Activated T-cell treated with anti-CD3 and anti-CD28 coated beads, Interleukin-2, amount 50 U/mL, for 72 hours (primary cell): ENCODE results near the gene UGGT2. TPM values are rescaled to one million over a fixed set of nuclear protein-coding genes. Genes with fewer than 3 reads are reported as not detected.
A peak's percentile ranks its signal among the peaks of the same experiment; 100 is the strongest.

Experiments used
- ATAC-seq, 2 donors: fragments of 150-1000 bp; cut with Tn5 transposase; replicated peaks in 1 of 2; 2 replicates each; pipeline ENCODE4 v1.10.0; 2021; ENCODE audit warnings: moderate library complexity in 2 of 2, mild to moderate bottlenecking in 1 of 2
- DNase-seq, 2 donors: peaks; one replicate each; pipeline ENCODE4 v3.0.0; 2021 to 2022; ENCODE audit warnings: mixed read lengths in 1 of 2
- H3K27ac Mint-ChIP-seq: one replicate; pipeline ENCODE4 v1.8.0; 2022; ENCODE audit warnings: mild to moderate bottlenecking, moderate library complexity, mixed read lengths
- H3K27me3 Mint-ChIP-seq: one replicate; pipeline ENCODE4 v1.8.0; 2022; ENCODE audit warnings: low read depth, mixed read lengths
- H3K36me3 Mint-ChIP-seq, 2 donors: one replicate each; pipeline ENCODE4 v1.8.0; 2022; ENCODE audit warnings: mixed read lengths in 2 of 2, mild to moderate bottlenecking in 1 of 2; ENCODE audit not compliant: insufficient read depth in 2 of 2
- H3K4me1 Mint-ChIP-seq: one replicate; pipeline ENCODE4 v1.8.0; 2022; ENCODE audit warnings: low read depth, mixed read lengths
- H3K4me3 Mint-ChIP-seq, 2 donors: one replicate each; pipeline ENCODE4 v1.8.0; 2022; ENCODE audit warnings: mild to moderate bottlenecking in 2 of 2, mixed read lengths in 2 of 2, moderate library complexity in 2 of 2
- H3K9me3 Mint-ChIP-seq, 2 donors: one replicate each; pipeline ENCODE4 v1.8.0; 2022; ENCODE audit warnings: mixed read lengths in 2 of 2
- total RNA-seq, 2 donors: library from RNA; stranded (reverse); gene quantifications; one replicate each; pipeline ENCODE4 v1.2.3, GENCODE V29; 2022

The UGGT2 gene
- total RNA-seq, 2 donors from 2014 or later = 0.14 to 0.65 TPM

GRCh38 chr13:95756072-95756471 is 297.1 kb downstream of the UGGT2 start:
- H3K36me3 Mint-ChIP-seq = peaks cover 0 to 9% of the 10 kb centered on the region in 2 donors
- DNase-seq (no peak), ATAC-seq (no peak)
- H3K27ac Mint-ChIP-seq = peak overlapping the region; percentile 82
- no peaks in the 10 kb centered on the region for H3K27me3 Mint-ChIP-seq
- H3K4me3 Mint-ChIP-seq = no peak overlapping the region
- H3K9me3 Mint-ChIP-seq = peaks cover 0 to 2% of the 10 kb centered on the region in 2 donors
- H3K4me1 Mint-ChIP-seq = peaks cover 11% of the 10 kb centered on the region

GRCh38 chr13:95754069-95754468 is 299.1 kb downstream of the UGGT2 start:
- ATAC-seq (no peak), DNase-seq (no peak)
- peaks cover 0 to 12% of the 10 kb centered on the region in 2 donors for H3K36me3 Mint-ChIP-seq
- H3K4me1 Mint-ChIP-seq = peaks cover 12% of the 10 kb centered on the region
- no peak overlapping the region for H3K4me3 Mint-ChIP-seq
- no peaks in the 10 kb centered on the region for H3K27me3 Mint-ChIP-seq
- H3K9me3 Mint-ChIP-seq = peaks cover 0 to 2% of the 10 kb centered on the region in 2 donors
- peak overlapping the region; percentile 11 for H3K27ac Mint-ChIP-seq

GRCh38 chr13:95752677-95753076 is 300.5 kb downstream of the UGGT2 start:
- peaks cover 0 to 2% of the 10 kb centered on the region in 2 donors for H3K9me3 Mint-ChIP-seq
- peaks cover 0 to 11% of the 10 kb centered on the region in 2 donors for H3K36me3 Mint-ChIP-seq
- no peaks in the 10 kb centered on the region for H3K27me3 Mint-ChIP-seq
- H3K27ac Mint-ChIP-seq = no peak overlapping the region
- H3K4me3 Mint-ChIP-seq = no peak overlapping the region
- no peak for ATAC-seq
- DNase-seq = no peak
- H3K4me1 Mint-ChIP-seq = peaks cover 12% of the 10 kb centered on the region

Other genes with a start within 250 kb of the UGGT2 start
- gene HS6ST3, start 36.7 kb upstream of the UGGT2 start, total RNA-seq = not detected